GM19193 (cell line): ENCODE data around the gene PDZK1IP1.

Source experiments
- POLR2A ChIP-seq: IDR thresholded peaks from 4 replicates; pipeline ENCODE4 v1.6.1; 2011; ENCODE audit not compliant: insufficient read depth, insufficient read length; ENCODE audit errors: extremely low read depth

The PDZK1IP1 gene

GRCh38 chr1:47178654-47179016 is 11.2 kb downstream of the PDZK1IP1 start:
- TF ChIP-seq POLR2A: no peak

- TF ChIP-seq POLR2A: no peak
Observed at GRCh38 chr1:47178020-47178419, 11.8 kb downstream of the PDZK1IP1 start.

GRCh38 chr1:47175227-47175934 is 14.5 kb downstream of the PDZK1IP1 start:
- no peak for TF ChIP-seq POLR2A

- no peak for TF ChIP-seq POLR2A
Observed at GRCh38 chr1:47174656-47175020, 15.2 kb downstream of the PDZK1IP1 start.

GRCh38 chr1:47172782-47173181 is 17.1 kb downstream of the PDZK1IP1 start:
- no peak for TF ChIP-seq POLR2A

GRCh38 chr1:47164552-47164951 is 25.3 kb downstream of the PDZK1IP1 start:
- no peak for TF ChIP-seq POLR2A

GRCh38 chr1:47161298-47162040 is 28.4 kb downstream of the PDZK1IP1 start:
- TF ChIP-seq POLR2A: no peak

GRCh38 chr1:47160716-47161115 is 29.1 kb downstream of the PDZK1IP1 start:
- no peak for TF ChIP-seq POLR2A

- no peak for TF ChIP-seq POLR2A
Observed at GRCh38 chr1:47147047-47147785, 42.6 kb downstream of the PDZK1IP1 start.

GRCh38 chr1:47137925-47138615 is 51.8 kb downstream of the PDZK1IP1 start:
- no peak for TF ChIP-seq POLR2A

GRCh38 chr1:47137198-47137597 is 52.6 kb downstream of the PDZK1IP1 start, which contains the start of gene CYP4A22:
Gene CYP4A22 (plus strand): TSS chr1:47137441. CDS start chr1:47137486, 45 bp downstream.
- TF ChIP-seq POLR2A: no peak
